Neural cell (in vitro differentiated cells): ENCODE data around the gene CABLES2.

Source experiments
- SMC3 ChIP-seq: fragments of 450-650 bp; conservative IDR thresholded peaks from 2 replicates; pipeline ENCODE4 v1.6.1; 2014; ENCODE audit warnings: antibody characterized with exemption, mild to moderate bottlenecking, moderate library complexity; ENCODE audit not compliant: poor library complexity
- TF ChIP-seq, protein P1 (sequence below): fragments of 450-650 bp; IDR thresholded peaks from 2 replicates; pipeline ENCODE4 v1.5.1; 2014; ENCODE audit warnings: antibody characterized with exemption, mild to moderate bottlenecking, moderate library complexity; ENCODE audit not compliant: poor library complexity, severe bottlenecking
- TF ChIP-seq, protein P2 (sequence below): IDR thresholded peaks from 2 replicates; pipeline ENCODE4 v1.6.1; 2012; ENCODE audit warnings: borderline replicate concordance

DNA sequence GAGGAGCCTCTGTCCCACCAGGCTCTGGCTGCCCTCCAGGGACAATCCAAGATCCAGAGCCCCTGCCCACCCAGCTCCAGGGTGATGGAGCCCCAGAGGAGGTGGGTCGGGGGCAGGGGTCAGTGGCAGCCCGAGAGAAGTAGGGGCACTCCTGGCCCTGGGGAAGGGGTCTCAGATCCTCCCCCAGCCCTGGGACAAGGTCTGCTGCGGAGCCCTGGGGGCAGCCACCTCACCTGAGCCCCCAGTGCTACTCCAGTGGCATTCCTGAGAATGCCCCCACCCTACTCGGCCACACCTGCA is 37.3 kb downstream of the CABLES2 start:
- TF ChIP-seq, protein P1, sequence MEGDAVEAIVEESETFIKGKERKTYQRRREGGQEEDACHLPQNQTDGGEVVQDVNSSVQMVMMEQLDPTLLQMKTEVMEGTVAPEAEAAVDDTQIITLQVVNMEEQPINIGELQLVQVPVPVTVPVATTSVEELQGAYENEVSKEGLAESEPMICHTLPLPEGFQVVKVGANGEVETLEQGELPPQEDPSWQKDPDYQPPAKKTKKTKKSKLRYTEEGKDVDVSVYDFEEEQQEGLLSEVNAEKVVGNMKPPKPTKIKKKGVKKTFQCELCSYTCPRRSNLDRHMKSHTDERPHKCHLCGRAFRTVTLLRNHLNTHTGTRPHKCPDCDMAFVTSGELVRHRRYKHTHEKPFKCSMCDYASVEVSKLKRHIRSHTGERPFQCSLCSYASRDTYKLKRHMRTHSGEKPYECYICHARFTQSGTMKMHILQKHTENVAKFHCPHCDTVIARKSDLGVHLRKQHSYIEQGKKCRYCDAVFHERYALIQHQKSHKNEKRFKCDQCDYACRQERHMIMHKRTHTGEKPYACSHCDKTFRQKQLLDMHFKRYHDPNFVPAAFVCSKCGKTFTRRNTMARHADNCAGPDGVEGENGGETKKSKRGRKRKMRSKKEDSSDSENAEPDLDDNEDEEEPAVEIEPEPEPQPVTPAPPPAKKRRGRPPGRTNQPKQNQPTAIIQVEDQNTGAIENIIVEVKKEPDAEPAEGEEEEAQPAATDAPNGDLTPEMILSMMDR: no peak
- TF ChIP-seq, protein P2, sequence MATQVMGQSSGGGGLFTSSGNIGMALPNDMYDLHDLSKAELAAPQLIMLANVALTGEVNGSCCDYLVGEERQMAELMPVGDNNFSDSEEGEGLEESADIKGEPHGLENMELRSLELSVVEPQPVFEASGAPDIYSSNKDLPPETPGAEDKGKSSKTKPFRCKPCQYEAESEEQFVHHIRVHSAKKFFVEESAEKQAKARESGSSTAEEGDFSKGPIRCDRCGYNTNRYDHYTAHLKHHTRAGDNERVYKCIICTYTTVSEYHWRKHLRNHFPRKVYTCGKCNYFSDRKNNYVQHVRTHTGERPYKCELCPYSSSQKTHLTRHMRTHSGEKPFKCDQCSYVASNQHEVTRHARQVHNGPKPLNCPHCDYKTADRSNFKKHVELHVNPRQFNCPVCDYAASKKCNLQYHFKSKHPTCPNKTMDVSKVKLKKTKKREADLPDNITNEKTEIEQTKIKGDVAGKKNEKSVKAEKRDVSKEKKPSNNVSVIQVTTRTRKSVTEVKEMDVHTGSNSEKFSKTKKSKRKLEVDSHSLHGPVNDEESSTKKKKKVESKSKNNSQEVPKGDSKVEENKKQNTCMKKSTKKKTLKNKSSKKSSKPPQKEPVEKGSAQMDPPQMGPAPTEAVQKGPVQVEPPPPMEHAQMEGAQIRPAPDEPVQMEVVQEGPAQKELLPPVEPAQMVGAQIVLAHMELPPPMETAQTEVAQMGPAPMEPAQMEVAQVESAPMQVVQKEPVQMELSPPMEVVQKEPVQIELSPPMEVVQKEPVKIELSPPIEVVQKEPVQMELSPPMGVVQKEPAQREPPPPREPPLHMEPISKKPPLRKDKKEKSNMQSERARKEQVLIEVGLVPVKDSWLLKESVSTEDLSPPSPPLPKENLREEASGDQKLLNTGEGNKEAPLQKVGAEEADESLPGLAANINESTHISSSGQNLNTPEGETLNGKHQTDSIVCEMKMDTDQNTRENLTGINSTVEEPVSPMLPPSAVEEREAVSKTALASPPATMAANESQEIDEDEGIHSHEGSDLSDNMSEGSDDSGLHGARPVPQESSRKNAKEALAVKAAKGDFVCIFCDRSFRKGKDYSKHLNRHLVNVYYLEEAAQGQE: no peak
- no peak for TF ChIP-seq SMC3
